NCI-H82 (cell line): Measurements from ENCODE around the gene ALDH3B1.
A peak's percentile ranks its signal among the peaks of the same experiment; 100 is the strongest.

Experiments used
- DNase-seq: peaks from one replicate; lab custom pipeline; 2025; lab: John Stamatoyannopoulos, UW

ALDH3B1 gene

DNA sequence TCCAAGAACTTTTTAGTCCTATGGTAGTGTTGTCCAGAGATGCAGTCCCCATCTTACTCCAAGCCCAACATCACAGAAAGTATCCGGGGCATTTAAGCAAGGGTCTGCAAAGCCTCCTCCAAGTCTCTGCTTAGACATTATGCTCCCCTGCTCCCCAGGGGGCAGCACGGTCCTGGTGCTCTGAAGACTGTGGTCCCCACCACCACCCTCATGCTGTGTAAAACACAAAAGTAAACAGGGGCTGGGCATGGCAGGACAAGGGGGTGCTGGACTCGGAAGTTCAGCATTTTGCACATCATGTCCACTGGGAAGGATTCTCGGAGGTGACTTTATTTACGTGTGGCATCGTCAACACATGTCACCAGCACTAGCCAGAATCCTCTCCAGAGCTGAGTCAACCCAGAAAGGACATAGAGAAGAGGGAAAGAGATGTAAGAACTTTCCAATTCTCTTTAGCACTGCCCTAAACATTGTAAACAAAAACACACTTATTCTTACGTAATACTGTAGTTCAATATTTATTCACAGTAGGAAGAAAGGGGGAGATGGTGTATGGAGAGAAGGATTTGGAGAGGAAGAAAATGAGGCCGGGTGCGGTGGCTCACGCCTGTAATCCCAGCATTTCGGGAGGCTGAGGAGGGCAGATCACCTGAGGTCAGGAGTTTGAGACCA is 66.4 kb downstream of the ALDH3B1 start:
- DNase-seq = peak; percentile 12

DNA sequence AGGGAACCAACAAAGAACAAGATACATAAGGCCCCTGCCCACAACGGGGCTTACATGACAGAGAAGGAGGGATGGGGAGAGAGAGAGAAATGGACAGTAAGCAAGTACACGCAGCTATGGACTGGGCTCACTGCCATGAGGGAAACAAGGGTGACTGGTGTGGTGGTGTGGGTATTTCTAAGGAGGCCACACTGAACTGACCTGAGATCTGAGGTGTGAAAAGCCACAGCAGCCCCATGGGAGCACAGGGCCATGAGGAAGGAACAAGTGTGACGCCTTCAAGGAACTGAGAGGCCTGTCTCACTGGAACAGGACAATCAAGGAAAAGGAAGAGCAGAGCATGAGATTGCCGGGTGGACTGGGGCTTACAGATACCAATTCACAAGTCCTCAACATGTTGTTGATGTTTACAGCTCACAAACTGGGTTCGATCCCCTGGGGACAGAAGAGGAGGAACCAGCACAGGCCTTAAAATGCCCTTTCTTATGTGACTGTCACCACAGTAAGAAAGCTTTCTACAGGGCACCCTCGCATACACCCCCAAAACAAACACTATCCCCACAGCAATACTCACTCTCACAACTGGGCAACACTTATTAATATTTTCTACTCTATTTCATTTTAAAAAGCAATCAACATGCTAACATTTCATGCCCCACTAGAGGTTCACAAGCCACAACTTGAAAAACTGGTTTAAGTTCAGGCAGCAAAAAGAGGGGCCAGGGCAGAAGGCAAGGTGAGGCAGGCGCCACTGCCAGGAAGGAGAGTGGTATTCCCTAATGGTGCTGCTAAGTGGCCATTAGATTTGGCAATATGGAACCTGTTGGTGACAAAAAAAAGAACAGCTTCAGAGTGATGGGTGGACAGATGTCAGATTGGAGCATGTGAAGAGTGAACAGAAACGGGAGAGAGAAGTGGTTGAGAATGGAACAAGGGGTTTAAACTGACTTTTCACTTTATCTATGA is 67.8 kb downstream of the ALDH3B1 start:
- DNase-seq = no peak
